HepG2 (cell line): ENCODE measurements around the gene KEL.

Experiments used
- CTCF ChIP-seq: sonication (generic); formaldehyde crosslinking; IDR thresholded peaks from 2 replicates; pipeline ENCODE4 v1.5.0; 2020; ENCODE audit warnings: mild to moderate bottlenecking, missing genetic modification reagents, moderate library complexity
- EZH2 ChIP-seq: conservative IDR thresholded peaks from 2 replicates; pipeline ENCODE4 v1.6.1; 2012; ENCODE audit warnings: mild to moderate bottlenecking, low read depth, low read length, moderate library complexity
- GTF2F1 ChIP-seq: fragments of 150-350 bp; IDR thresholded peaks from 2 replicates; pipeline ENCODE4 v1.6.1; 2014; ENCODE audit warnings: low read length
- HDAC2 ChIP-seq: sonication (generic); formaldehyde crosslinking; IDR thresholded peaks from 2 replicates; pipeline ENCODE4 v1.4.0; 2020; ENCODE audit warnings: missing genetic modification reagents
- NFYB ChIP-seq: sonication (generic); formaldehyde crosslinking; IDR thresholded peaks from 2 replicates; pipeline ENCODE4 v1.4.0; 2020; ENCODE audit warnings: missing genetic modification reagents
- PITX1 ChIP-seq: sonication (generic); formaldehyde crosslinking; IDR thresholded peaks from 2 replicates; pipeline ENCODE4 v1.5.1; 2020; ENCODE audit warnings: mild to moderate bottlenecking, missing genetic modification reagents
- REST ChIP-seq, 2 experiments: IDR thresholded peaks; 2 replicates each; pipeline ENCODE4 v1.6.1; 2011 to 2012; ENCODE audit warnings: low read length in 2 of 2, borderline replicate concordance in 1 of 2, low read depth in 1 of 2, mild to moderate bottlenecking in 1 of 2, moderate library complexity in 1 of 2
- ZMYM3 ChIP-seq: sonication (generic); formaldehyde crosslinking; IDR thresholded peaks from 2 replicates; pipeline ENCODE4 v1.5.1; 2020; ENCODE audit warnings: mild to moderate bottlenecking, missing genetic modification reagents
- ZNF24 ChIP-seq: fragments of 450-650 bp; IDR thresholded peaks from 2 replicates; pipeline ENCODE4 v1.6.1; 2017; ENCODE audit warnings: antibody characterized with exemption, mild to moderate bottlenecking
- ZNF274 ChIP-seq: sonication (generic); formaldehyde crosslinking; IDR thresholded peaks from 2 replicates; pipeline ENCODE4 v1.5.1; 2020; ENCODE audit warnings: mild to moderate bottlenecking, missing genetic modification reagents
- ZNF615 ChIP-seq: sonication (generic); formaldehyde crosslinking; IDR thresholded peaks from 2 replicates; pipeline ENCODE4 v1.5.0; 2020; ENCODE audit warnings: mild to moderate bottlenecking, missing genetic modification reagents, borderline replicate concordance
- ZNF747 ChIP-seq: sonication (generic); formaldehyde crosslinking; IDR thresholded peaks from 2 replicates; pipeline ENCODE4 v1.8.1; 2023; ENCODE audit warnings: missing genetic modification reagents, mild to moderate bottlenecking, borderline replicate concordance

- TF ChIP-seq NFYB (CRISPR knock-in tag) (no peak), ZNF747 (CRISPR knock-in tag) (no peak), CTCF (no peak), ZNF24 (no peak), GTF2F1 (no peak), EZH2 (no peak), ZMYM3 (CRISPR knock-in tag) (no peak), PITX1 (no peak), ZNF615 (no peak), HDAC2 (no peak), ZNF274 (CRISPR knock-in tag) (no peak), REST (IDR thresholded peaks at IDR 0.05; ENCODE audit: borderline replicate concordance in 1 of 2, low read depth in 1 of 2, low read length in 2 of 2) (no peak)
Measured at GRCh38 chr7:142904128-142904527, 58.0 kb downstream of the KEL start.
